Body of pancreas (tissue), 4 donors: ENCODE measurements around the gene CACYBP. TPM values are rescaled to one million over a fixed set of nuclear protein-coding genes. Genes with fewer than 3 reads are reported as not detected.
A peak's percentile ranks its signal among the peaks of the same experiment; 100 is the strongest.

ENCODE experiments used
- ATAC-seq: fragments of 150-250 bp; one replicate; pipeline ENCODE4 v1.9.1; 2016
- DNase-seq, 4 donors: peaks; one replicate each; pipeline ENCODE4 v3.0.0-alpha.2; 2019
- H3K27ac ChIP-seq, 4 donors: fragments of 200-600 bp; sonication (generic); 1 replicate in 3 of 4; 2 replicates in 1 of 4; pipeline versions ENCODE4 v1.5.1 to v1.6.1; 2016 to 2019; ENCODE audit warnings: mild to moderate bottlenecking in 1 of 4, mixed read lengths in 1 of 4, moderate library complexity in 1 of 4
- H3K27me3 ChIP-seq, 2 donors: fragments of 200-600 bp; sonication (generic); one replicate each; pipeline ENCODE4 v1.6.0; 2016; ENCODE audit warnings: mild to moderate bottlenecking in 1 of 2
- H3K36me3 ChIP-seq, 2 donors: fragments of 200-600 bp; sonication (generic); replicated peaks in 1 of 2; 2 replicates each; pipeline ENCODE4 v1.5.1; 2016; ENCODE audit warnings: low read depth in 2 of 2; ENCODE audit not compliant: insufficient read depth in 1 of 2
- H3K4me1 ChIP-seq: fragments of 200-600 bp; sonication (generic); one replicate; pipeline ENCODE4 v1.6.0; 2016
- H3K4me3 ChIP-seq, 2 donors: fragments of 200-600 bp; sonication (generic); 1 replicate in 1 of 2; 2 replicates in 1 of 2; pipeline ENCODE4 v1.5.1; 2016 to 2019
- H3K9me3 ChIP-seq, 3 donors: fragments of 200-600 bp; sonication (generic); 1 replicate in 2 of 3; 2 replicates in 1 of 3; pipeline ENCODE4 v1.5.1; 2016
- POLR2A ChIP-seq, 3 donors: fragments of 450-650 bp; IDR thresholded peaks; one replicate each; pipeline ENCODE4 v1.6.1; 2016; ENCODE audit warnings: antibody characterized with exemption in 3 of 3, mild to moderate bottlenecking in 2 of 3
- WGBS, 2 donors: methylation state at CpG; one replicate each; pipeline ENCODE4 v1.1.5; 2017; 5-methylcytosine and 5-hydroxymethylcytosine counted together
- intact Hi-C: fragments of 100-400 bp; cut with DNase I; formaldehyde crosslinking; loops from one replicate; pipeline ENCODE4 v1.15.1; 2023
- total RNA-seq, 2 donors: library from RNA; depleted of rRNA; stranded (reverse); fragments of >200 nt; gene quantifications; one replicate each; pipeline ENCODE4 v1.1.0, GENCODE V29; 2016
- TF ChIP-seq, protein P1 (sequence below), 7 experiments: fragments of 450-650 bp in 4 of 7; fragments of 200-600 bp in 3 of 7; sonication (generic) in 3 of 7; IDR thresholded peaks; one replicate each; pipeline ENCODE4 v1.5.1; 2016 to 2019; ENCODE audit warnings: antibody characterized with exemption in 7 of 7

The CACYBP gene
- total RNA-seq, 2 donors from 2014 or later: 43.5 to 86.9 TPM

- peak; percentile 41 for ATAC-seq
Observed at GRCh38 chr1:174966008-174966572, 33.7 kb upstream of the CACYBP start.

GRCh38 chr1:174967845-174968705, 31.7 kb upstream of the CACYBP start:
- Histone ChIP-seq H3K27me3 (no peaks in the 10 kb centered on the region), H3K4me3 (no peak overlapping the region), H3K27ac (peak overlapping the region in 1 of 4 donors; percentile 5), H3K4me1 (peaks cover 42% of the 10 kb centered on the region), H3K36me3 (peaks cover 0 to 1% of the 10 kb centered on the region in 2 donors), H3K9me3 (no peaks in the 10 kb centered on the region)
- TF ChIP-seq, protein P1, sequence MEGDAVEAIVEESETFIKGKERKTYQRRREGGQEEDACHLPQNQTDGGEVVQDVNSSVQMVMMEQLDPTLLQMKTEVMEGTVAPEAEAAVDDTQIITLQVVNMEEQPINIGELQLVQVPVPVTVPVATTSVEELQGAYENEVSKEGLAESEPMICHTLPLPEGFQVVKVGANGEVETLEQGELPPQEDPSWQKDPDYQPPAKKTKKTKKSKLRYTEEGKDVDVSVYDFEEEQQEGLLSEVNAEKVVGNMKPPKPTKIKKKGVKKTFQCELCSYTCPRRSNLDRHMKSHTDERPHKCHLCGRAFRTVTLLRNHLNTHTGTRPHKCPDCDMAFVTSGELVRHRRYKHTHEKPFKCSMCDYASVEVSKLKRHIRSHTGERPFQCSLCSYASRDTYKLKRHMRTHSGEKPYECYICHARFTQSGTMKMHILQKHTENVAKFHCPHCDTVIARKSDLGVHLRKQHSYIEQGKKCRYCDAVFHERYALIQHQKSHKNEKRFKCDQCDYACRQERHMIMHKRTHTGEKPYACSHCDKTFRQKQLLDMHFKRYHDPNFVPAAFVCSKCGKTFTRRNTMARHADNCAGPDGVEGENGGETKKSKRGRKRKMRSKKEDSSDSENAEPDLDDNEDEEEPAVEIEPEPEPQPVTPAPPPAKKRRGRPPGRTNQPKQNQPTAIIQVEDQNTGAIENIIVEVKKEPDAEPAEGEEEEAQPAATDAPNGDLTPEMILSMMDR (IDR thresholded peaks at IDR 0.05): no peak
- no peak for TF ChIP-seq POLR2A (IDR thresholded peaks at IDR 0.05)
- ATAC-seq (no peak), DNase-seq (no peak)
- WGBS, 2 donors: 50 to 62% methylated on average over 4 of the region's 4 CpGs
- intact Hi-C loops: no loop called here

More at GRCh38 chr1:174966008-174966572, 33.7 kb upstream of the CACYBP start:
- Histone ChIP-seq H3K4me1 (peaks cover 42% of the 10 kb centered on the region), H3K27me3 (no peaks in the 10 kb centered on the region), H3K4me3 (no peak overlapping the region), H3K36me3 (peaks cover 0 to 1% of the 10 kb centered on the region in 2 donors), H3K9me3 (no peaks in the 10 kb centered on the region), H3K27ac (peak overlapping the region in 2 of 4 donors; percentile 41 to 55)
- TF ChIP-seq, protein P1 (IDR thresholded peaks at IDR 0.05): no peak
- no peak for TF ChIP-seq POLR2A (IDR thresholded peaks at IDR 0.05)
- intact Hi-C loops: no loop called here
- 3 to 8% methylated on average over 1 of the region's 1 CpG for WGBS, 2 donors
- DNase-seq: no peak

- Histone ChIP-seq H3K4me3 (no peak overlapping the region), H3K27me3 (no peaks in the 10 kb centered on the region), H3K9me3 (no peaks in the 10 kb centered on the region), H3K4me1 (peaks cover 35% of the 10 kb centered on the region), H3K27ac (no peak overlapping the region), H3K36me3 (peaks cover 0 to 1% of the 10 kb centered on the region in 2 donors)
- intact Hi-C loops: no loop called here
- WGBS, 2 donors: 63 to 87% methylated on average over 5 of the region's 5 CpGs
- DNase-seq (no peak), ATAC-seq (no peak)
- TF ChIP-seq, protein P1 (IDR thresholded peaks at IDR 0.05): no peak
- TF ChIP-seq POLR2A (IDR thresholded peaks at IDR 0.05): no peak
Observed at GRCh38 chr1:174968750-174969244, 30.9 kb upstream of the CACYBP start.

DNA sequence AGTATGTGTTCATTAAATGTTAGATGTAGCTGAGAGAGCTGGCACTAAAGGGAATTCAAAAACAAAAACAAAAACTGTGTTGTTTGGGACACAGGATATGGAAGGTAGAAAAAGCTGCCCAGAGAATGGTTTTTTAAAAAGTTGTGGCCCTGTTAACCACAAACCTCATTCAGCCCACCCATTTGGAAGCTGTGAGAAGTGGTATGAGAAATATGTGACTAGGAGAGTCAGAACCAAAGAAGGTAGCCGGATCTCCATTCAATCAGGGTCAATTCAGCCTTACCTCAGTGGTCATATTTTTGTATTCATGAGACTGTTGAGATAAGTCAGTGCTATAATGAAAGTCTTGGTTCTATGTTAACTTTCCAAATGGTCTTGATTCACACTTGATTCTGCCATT, 29.8 kb upstream of the CACYBP start:
- H3K9me3 ChIP-seq: no peaks in the 10 kb centered on the region
- no peak for TF ChIP-seq POLR2A (IDR thresholded peaks at IDR 0.05)
- TF ChIP-seq, protein P1 (IDR thresholded peaks at IDR 0.05): no peak
- ATAC-seq (no peak), DNase-seq (no peak)
- H3K4me3 ChIP-seq: no peak overlapping the region
- intact Hi-C loops: no loop called here
- H3K27ac ChIP-seq: no peak overlapping the region
- WGBS, 2 donors: 91 to 92% methylated on average over 1 of the region's 1 CpG
- H3K27me3 ChIP-seq: no peaks in the 10 kb centered on the region
- peaks cover 0 to 1% of the 10 kb centered on the region in 2 donors for H3K36me3 ChIP-seq
- H3K4me1 ChIP-seq: peaks cover 36% of the 10 kb centered on the region
